Right ventricle myocardium inferior (tissue), 1 donor: Measurements from ENCODE around the gene SYMPK. TPM values are rescaled to one million over a fixed set of nuclear protein-coding genes. Genes with fewer than 3 reads are reported as not detected.

ENCODE experiments used
- ATAC-seq: fragments of 200-7000 bp; cut with Tn5 transposase; one replicate; pipeline ENCODE4 v1.9.1; 2020; ENCODE audit warnings: mild to moderate bottlenecking, moderate library complexity
- DNase-seq: peaks from one replicate; pipeline ENCODE4 v3.0.0; 2021; ENCODE audit errors: missing footprints
- intact Hi-C: fragments of 100-400 bp; cut with DNase I; formaldehyde crosslinking; loops from one replicate; pipeline ENCODE4 v1.11.0; 2022
- total RNA-seq: library from RNA; stranded (reverse); fragmentation: NEBNext Ultra II Directional; extraction: Animal tissue kit (Norgen Biotek cat#: 25700); gene quantifications from one replicate; pipeline ENCODE4 v1.2.1, GENCODE V29; 2021
- donor health status: DM: no; HTN: yes; CAD: no; lungs with severe emphysema.

SYMPK gene
- total RNA-seq, 1 donor from 2014 or later = 29.9 TPM

- DNase-seq = no peak
- intact Hi-C loops = loop anchor here (1.0 kb wide), 1 partner anchor 24 kb away; no protein-coding TSS in a partner anchor
- ATAC-seq = no peak
These were observed 69.1 kb downstream of the SYMPK start for GRCh38 chr19:45793876-45794275.

- intact Hi-C loops = loop anchor here (1.0 kb wide), 1 partner anchor 23 kb away; no protein-coding TSS in a partner anchor
- DNase-seq (no peak), ATAC-seq (no peak)
These were observed 69.8 kb downstream of the SYMPK start for GRCh38 chr19:45793178-45793564.

- DNase-seq = peak; percentile 100
- intact Hi-C loops = loop anchor here (1.0 kb wide), 1 partner anchor 22 kb away; no protein-coding TSS in a partner anchor
These were observed 70.3 kb downstream of the SYMPK start, which contains the start of gene DMWD for GRCh38 chr19:45792470-45793177. Gene DMWD (minus strand): TSS chr19:45792845. CDS start chr19:45792756, 89 bp downstream.

GRCh38 chr19:45791744-45792469 lies 71.0 kb downstream of the SYMPK start:
- DNase-seq = no peak
- intact Hi-C loops = no loop called here
- ATAC-seq = no peak

More at GRCh38 chr19:45792470-45793177, 70.3 kb downstream of the SYMPK start, which contains the start of gene DMWD:
- ATAC-seq = peak; percentile 98

- intact Hi-C loops = no loop called here
- no peak for ATAC-seq
- no peak for DNase-seq
These were observed 72.0 kb downstream of the SYMPK start for GRCh38 chr19:45790942-45791341.

GRCh38 chr19:45789035-45789786 lies 73.7 kb downstream of the SYMPK start:
- ATAC-seq (peak; percentile 19), DNase-seq (no peak)
- intact Hi-C loops = no loop called here

- intact Hi-C loops = no loop called here
- ATAC-seq (no peak), DNase-seq (no peak)
These were observed 76.4 kb downstream of the SYMPK start for GRCh38 chr19:45786533-45786894.

- intact Hi-C loops = no loop called here
- ATAC-seq = no peak
- DNase-seq = no peak
These were observed 77.0 kb downstream of the SYMPK start for GRCh38 chr19:45785781-45786532.

GRCh38 chr19:45785097-45785496 lies 77.8 kb downstream of the SYMPK start:
- no peak for ATAC-seq
- no peak for DNase-seq
- intact Hi-C loops = no loop called here

- DNase-seq (no peak), ATAC-seq (no peak)
- intact Hi-C loops = no loop called here
These were observed 78.9 kb downstream of the SYMPK start for GRCh38 chr19:45784096-45784495.

GRCh38 chr19:45782820-45783785 lies 79.8 kb downstream of the SYMPK start:
- intact Hi-C loops = loop anchor here (1.0 kb wide), 1 partner anchor 13 kb away; no protein-coding TSS in a partner anchor
- peak; percentile 87 for DNase-seq
- ATAC-seq = peak; percentile 70

- intact Hi-C loops = loop anchor here (1.0 kb wide), 1 partner anchor 12 kb away; no protein-coding TSS in a partner anchor
- DNase-seq (no peak), ATAC-seq (peak; percentile 74)
These were observed 80.7 kb downstream of the SYMPK start, which contains the start of gene DMPK for GRCh38 chr19:45782162-45782691. Gene DMPK (minus strand): TSS chr19:45782490. CDS start chr19:45782352, 138 bp downstream.

- intact Hi-C loops = loop anchor here (1.0 kb wide), 1 partner anchor 11 kb away; no protein-coding TSS in a partner anchor
- peak; percentile 1 for ATAC-seq
- no peak for DNase-seq
These were observed 81.5 kb downstream of the SYMPK start for GRCh38 chr19:45781214-45782161.

GRCh38 chr19:45780448-45781213 lies 82.3 kb downstream of the SYMPK start:
- intact Hi-C loops = no loop called here
- no peak for ATAC-seq
- no peak for DNase-seq

- intact Hi-C loops = no loop called here
- no peak for ATAC-seq
- no peak for DNase-seq
These were observed 82.8 kb downstream of the SYMPK start for GRCh38 chr19:45780146-45780447.
